GM18526 (cell line): ENCODE data around the gene MAT2A.

Source experiments
- POLR2A ChIP-seq: IDR thresholded peaks from 3 replicates; pipeline ENCODE4 v1.6.1; 2011; ENCODE audit not compliant: insufficient read length; ENCODE audit errors: extremely low read depth

The MAT2A gene

DNA sequence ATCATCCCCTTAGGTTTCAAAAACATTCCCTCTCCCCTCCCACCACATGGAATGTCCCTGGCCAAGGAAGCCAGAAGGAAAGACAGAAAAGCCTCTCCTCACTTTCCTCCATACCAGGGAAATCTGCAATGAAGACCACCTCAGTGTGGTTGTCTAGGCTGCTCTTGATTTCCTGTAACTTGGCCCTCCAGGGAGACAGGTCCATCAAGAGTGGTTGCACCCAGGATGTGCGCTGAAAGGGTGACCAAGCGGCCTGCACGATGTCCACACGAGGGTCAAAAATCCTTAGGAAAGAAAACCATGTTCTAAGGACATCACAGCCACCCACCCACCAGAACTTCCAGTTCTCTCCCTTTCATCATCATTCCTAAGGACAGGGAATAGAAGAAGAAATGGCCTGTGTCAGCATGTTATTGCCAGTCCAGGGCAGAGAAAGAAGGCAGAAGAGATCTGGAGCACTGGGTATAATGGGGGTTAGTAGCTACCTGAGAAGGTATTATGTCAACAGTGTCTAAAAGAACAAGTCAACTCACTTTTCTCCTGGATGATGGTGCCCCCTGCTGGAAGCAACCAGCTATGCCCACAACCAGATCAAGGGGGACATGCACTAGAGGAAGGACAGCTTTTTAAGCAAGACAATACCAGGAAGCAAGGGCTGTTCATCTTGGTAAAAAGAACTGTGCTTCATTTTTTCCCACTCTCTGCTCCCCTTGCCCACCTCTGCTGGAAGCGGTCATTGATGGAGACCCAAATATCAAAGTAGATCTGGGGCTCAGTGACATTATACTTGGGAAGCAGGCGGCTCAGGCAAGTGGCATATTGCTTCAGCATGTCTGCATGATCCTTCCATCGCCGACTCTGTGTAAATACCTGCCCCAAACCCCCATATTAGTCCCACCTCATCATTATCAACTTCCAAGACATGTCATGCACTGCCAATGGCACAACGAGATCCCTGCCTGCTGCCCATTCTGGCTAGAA lies 13.0 kb downstream of the MAT2A start:
- TF ChIP-seq POLR2A: no peak

- no peak for TF ChIP-seq POLR2A
Measured at GRCh38 chr2:85553184-85553583, 14.2 kb downstream of the MAT2A start.

GRCh38 chr2:85554980-85555612 lies 16.1 kb downstream of the MAT2A start:
- no peak for TF ChIP-seq POLR2A

GRCh38 chr2:85557130-85557529 lies 18.2 kb downstream of the MAT2A start:
- TF ChIP-seq POLR2A: no peak

DNA sequence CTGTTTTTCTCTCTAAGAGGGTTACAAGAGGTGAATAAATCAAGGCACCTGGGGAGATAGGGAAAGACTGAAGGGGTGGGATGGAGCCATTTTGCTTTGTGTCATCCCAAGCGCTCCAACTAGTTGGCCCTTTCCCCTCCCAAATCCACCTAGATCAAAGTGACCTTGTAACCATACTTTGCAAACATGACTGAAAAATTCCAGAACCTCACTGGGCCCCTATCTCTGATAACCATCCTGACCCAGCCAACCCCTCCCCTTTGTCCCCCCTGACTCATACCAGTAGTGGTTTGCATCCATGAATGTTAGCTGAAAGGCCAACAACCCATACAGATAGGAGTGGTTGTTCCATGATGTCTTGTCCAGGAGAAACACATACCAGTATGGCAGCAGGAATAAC lies 19.2 kb downstream of the MAT2A start:
- TF ChIP-seq POLR2A: no peak

GRCh38 chr2:85560812-85561279 lies 21.9 kb downstream of the MAT2A start:
- TF ChIP-seq POLR2A: no peak

DNA sequence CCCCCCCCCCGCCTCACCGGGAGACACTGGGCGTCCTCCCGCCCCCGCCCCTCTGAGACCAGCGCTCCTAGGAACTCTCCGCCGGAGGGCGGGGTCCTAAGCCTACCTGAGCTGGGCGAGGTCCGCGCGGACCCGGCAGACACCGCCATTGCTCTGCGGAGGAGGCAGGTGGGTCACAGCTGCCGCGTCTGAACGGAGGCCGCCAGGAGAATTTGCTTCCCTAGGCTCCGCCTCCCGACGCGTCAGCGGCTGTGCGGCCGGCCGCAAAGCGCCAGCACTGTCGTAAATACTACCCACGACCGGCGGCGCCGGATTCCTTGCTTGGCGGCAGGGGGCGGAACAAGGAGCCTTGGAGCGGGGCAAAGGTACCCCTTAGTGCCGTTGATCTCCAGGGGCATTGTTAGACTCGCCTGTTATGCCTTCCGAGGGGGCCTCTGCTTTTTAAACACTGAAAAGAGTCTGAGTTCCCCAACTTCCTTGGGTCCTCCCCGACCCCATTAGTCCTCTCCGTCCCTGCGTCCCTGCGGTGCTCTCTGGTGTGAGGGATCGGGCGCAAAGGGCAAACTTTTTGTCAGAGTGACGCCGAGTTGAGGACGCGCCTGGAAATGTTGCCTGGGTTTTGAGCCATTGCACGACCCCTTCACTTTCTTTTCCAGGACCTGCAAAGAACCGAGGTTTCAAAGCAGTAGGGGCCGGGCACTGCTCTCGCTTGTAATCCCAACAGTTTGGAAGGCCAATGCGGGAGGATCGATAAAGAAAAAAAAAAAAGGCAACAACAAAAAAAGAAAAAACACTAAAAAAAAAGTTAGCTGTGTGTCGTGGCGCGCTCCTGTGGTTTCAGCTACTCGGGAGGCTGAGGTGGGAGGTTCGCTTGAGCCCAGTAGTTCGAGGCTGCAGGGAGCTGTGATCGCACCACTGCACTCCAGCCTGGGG lies 22.6 kb downstream of the MAT2A start, which contains the start of gene GGCX:
Gene GGCX, minus strand, starts transcription at position 214 of the 933 bp plus-strand sequence. Its CDS starts 65 bp downstream, at position 149.
- TF ChIP-seq POLR2A: peak; percentile 96

DNA sequence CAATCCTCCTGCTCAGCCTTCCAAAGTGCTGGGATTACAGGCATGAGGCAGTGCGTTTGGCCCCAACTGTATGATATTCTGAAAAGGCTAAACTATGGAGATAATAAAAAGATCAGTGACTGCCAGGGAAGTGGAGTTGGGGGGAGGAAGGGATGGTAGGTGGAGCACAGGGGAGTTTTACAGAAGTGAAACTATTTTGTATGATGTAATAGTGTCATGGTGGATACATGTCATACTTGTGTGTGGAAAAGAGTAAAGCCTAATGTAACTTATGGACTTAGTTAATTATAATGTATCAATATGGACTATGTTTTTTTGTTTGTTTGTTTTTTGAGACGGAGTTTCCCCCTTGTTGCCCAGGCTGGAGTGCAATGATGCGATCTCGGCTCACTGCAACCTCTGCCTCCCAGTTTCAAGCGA lies 25.2 kb downstream of the MAT2A start:
- no peak for TF ChIP-seq POLR2A

GRCh38 chr2:85566265-85566664 lies 27.3 kb downstream of the MAT2A start:
- no peak for TF ChIP-seq POLR2A

DNA sequence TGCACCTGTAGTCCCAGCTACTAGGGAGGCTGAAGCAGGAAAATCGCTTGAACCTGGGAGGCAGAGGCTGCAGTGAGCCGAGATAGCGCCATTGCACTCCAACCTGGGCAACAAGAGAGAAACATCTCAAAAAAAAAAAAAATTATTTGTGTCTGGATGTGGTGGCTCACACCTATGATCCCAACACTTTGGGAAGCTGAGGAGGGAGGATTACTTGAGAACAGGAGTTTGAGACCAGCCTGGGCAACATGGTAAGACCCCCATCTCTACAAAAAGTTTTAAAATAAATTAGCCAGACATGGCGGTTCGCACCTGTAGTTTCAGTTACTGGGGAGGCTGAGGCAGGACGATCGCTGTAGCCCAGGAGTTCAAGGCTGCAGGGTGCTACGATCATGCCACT lies 36.8 kb downstream of the MAT2A start:
- TF ChIP-seq POLR2A: no peak

- no peak for TF ChIP-seq POLR2A
Measured at GRCh38 chr2:85577063-85577385, 38.1 kb downstream of the MAT2A start.

GRCh38 chr2:85577386-85578242 lies 38.6 kb downstream of the MAT2A start, which contains the start of gene VAMP8:
Gene VAMP8 (plus strand): TSS chr2:85577586. CDS start chr2:85577647, 61 bp downstream.
- peak; percentile 47 for TF ChIP-seq POLR2A

DNA sequence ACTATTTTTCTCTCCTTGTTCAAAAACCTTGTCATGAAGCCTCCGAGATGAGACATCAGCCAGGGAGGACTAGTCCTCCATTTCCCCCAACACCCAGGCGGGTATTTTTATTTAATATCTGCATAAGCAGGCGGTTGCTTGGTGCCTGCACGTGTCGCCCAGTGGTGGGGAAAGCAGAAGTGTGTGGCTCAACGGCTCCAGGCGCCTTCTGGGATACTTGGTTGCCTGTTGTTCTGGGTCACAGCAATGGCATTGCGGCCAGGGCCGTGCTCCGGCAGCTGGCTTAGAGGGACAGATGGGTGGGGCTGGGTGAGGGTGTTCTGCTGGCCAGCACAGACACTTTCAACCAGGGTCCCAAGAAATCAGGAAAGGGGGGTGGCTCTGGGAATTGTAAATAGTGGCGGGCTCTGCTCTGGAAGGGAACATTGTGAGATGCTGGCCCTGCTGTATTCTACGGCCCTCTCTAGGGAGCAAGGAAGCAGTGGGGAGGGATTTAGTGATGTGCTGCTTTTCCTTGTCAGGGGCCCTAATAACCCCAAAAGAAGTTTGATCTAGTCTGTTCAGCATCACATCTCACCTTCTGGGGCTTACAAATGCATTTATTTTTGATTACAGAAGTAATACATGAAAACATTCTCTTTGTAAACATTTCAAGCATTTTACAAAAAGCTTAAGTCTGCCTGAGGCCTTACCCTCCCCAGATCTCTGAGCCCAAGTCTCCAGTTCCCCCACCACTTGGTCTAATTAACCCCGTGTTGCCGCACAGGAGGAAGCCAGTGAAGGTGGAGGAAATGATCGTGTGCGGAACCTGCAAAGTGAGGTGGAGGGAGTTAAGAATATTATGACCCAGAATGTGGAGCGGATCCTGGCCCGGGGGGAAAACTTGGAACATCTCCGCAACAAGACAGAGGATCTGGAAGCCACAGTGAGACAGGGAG lies 39.5 kb downstream of the MAT2A start:
- no peak for TF ChIP-seq POLR2A

DNA sequence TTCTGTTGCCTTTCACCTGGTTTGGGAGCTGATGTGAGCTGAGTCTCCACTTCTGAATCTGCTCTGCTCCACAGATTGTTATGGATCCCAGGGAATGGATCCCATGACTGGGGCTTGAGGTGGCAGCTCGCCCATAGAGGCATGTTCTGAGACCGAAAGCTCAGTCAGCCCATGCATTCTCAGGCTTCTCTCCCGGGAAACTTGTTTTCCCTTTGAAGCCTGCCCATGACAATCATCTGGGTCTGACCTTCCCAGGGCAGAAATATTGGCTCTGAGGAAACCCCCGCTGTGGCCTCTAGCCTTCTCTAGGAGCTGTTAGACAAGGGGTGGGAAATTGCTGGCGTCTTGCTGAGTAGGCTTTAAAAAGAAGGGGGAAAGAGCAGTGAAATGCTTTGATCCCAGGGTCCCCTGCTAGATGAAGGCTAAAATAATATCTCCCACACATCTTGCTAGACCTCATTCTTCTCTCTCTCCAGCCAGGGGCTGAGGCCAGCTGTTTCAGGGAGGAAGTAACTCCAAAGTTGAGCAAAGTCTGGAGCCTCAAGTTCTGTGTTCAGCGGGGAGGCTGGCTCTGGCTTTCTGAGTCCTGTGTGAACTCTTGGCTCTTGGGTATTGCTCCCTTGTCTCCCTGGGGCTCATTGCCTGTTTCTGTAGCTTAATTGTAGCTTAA lies 40.4 kb downstream of the MAT2A start:
- TF ChIP-seq POLR2A: no peak
